ENCODE measurements around the gene ROR1. TPM values are rescaled to one million over a fixed set of nuclear protein-coding genes. Genes with fewer than 3 reads are reported as not detected.

Gene ROR1
- total RNA-seq, 4 donors from 2014 or later = 8.8 to 30.4 (median 14.1) TPM

- ATAC-seq (ENCODE audit: low FRiP score) (no peak), DNase-seq (ENCODE audit: low spot score) (no peak)
- TF ChIP-seq CTCF (IDR thresholded peaks at IDR 0.05) = no peak
Observed at GRCh38 chr1:64107118-64107519, 333.3 kb downstream of the ROR1 start.

GRCh38 chr1:64107632-64108031 lies 333.8 kb downstream of the ROR1 start:
- ATAC-seq (ENCODE audit: low FRiP score) = no peak
- no peak for DNase-seq (ENCODE audit: low spot score)
- no peak for TF ChIP-seq CTCF (IDR thresholded peaks at IDR 0.05)

DNA sequence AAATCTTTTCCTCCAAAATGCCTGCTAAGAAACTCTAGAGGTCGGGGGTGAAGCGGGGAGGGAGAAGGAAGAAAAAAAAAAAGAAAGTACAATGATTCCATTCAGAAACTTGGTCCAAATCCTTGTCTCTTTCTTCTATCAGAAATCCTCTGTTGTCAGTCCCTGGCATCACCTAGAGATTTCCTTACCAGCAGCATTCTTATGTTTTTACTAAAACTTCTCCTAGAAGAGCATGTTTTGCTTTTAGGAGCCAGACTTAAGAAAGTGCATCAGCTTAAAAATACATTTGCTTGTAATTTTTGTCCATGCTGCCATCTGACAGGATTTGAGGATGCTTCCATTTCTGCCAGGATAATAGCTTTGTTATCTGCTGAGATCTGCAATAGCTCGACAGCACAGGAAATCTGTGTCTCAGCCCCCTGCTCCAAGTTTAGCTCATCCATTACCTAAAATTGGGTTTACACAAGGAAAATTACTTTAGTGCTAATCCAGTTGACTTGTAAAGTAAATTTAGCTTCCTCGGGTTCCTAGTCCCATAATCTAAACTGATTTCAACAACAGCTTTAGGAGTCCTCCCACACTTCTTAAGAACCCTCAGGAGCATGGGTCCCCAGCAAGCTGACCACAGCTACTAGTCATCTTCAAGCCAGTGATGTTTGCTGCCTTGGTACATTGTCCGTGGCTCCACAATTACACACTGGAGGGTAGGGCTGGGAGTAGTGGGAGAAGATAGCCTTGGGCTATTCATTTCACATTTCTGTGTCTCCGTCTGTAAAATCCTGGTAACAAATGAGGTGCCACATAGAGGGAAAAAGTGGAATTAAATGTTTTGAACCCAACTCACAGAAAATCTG lies 337.3 kb downstream of the ROR1 start:
- DNase-seq (ENCODE audit: low spot score) (no peak), ATAC-seq (ENCODE audit: low FRiP score) (no peak)
- TF ChIP-seq CTCF (IDR thresholded peaks at IDR 0.05) = no peak

- ATAC-seq (ENCODE audit: low FRiP score) (no peak), DNase-seq (ENCODE audit: low spot score) (no peak)
- TF ChIP-seq CTCF (IDR thresholded peaks at IDR 0.05) = no peak
Observed at GRCh38 chr1:64111787-64112186, 338.0 kb downstream of the ROR1 start.

GRCh38 chr1:64112281-64112680 lies 338.5 kb downstream of the ROR1 start:
- ATAC-seq (ENCODE audit: low FRiP score) = no peak

DNA sequence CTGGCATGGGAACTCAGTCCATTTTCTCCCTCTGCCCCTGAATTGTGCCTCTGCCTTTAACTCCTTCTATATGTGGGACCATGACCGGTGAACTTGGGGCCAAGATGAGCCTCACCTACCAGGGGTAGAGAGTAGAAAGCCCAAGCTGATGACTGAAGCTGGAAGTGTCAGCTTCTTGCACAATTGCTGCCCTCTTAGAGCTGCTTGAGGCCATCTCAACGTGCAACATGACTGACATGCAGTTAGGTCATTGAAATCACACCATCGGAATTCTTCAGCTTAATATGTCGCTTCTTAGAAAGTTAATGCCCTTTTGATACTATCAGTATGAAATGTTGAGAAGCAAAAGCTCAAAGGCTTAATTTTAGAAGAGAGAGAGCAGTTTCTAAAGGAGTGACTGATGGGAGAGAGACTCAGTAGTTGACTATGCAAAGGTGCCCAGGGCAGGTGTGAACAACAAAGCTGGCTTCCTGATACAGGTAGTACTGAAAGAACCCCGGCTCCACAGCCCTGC lies 340.3 kb downstream of the ROR1 start:
- DNase-seq (ENCODE audit: low spot score) (no peak), ATAC-seq (ENCODE audit: low FRiP score) (no peak)
- TF ChIP-seq CTCF (IDR thresholded peaks at IDR 0.05) = no peak

More at GRCh38 chr1:64112281-64112680, 338.5 kb downstream of the ROR1 start:
- DNase-seq (ENCODE audit: low spot score) = no peak
- no peak for TF ChIP-seq CTCF (IDR thresholded peaks at IDR 0.05)

DNA sequence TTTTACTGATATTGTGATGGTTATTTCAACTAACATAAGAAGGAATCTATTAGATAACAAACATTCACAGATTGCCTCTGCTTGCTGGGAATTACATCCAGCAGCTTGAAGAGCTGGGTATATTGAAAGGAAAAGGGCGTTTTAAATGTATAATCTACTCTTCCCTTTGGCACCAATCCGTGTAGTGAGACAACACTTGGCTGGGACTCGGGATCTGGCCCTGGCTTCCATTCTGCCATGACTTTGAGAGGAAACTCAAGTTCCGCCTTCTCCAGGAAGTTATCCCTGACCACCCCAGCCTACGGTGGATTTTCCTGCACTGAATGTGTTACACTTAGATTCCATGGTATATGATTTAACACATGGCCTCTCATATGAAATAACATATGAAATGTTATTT lies 342.7 kb downstream of the ROR1 start:
- ATAC-seq (ENCODE audit: low FRiP score) (no peak), DNase-seq (ENCODE audit: low spot score) (no peak)
- TF ChIP-seq CTCF (IDR thresholded peaks at IDR 0.05) = no peak

Data from omental fat pad (tissue), 4 donors.